BLaER1 treated with 17β-estradiol and CSF1 and Interleukin-3, amounts not matched to agents 10 nM and 100 nM (cell line): Measurements from ENCODE around the gene PMIS2.

Source experiments
- H3K27ac ChIP-seq, 11 experiments: shearing (Covaris generic); formaldehyde crosslinking; 2 replicates each; pipeline ENCODE4 v1.8.1; 2022
- H3K27me3 ChIP-seq, 11 experiments: shearing (Covaris generic); formaldehyde crosslinking; 2 replicates each; pipeline ENCODE4 v1.8.1; 2022
- H3K36me3 ChIP-seq, 11 experiments: shearing (Covaris generic); formaldehyde crosslinking; 2 replicates each; pipeline ENCODE4 v1.8.1; 2022
- H3K4me1 ChIP-seq, 10 experiments: shearing (Covaris generic); formaldehyde crosslinking; 2 replicates each; pipeline ENCODE4 v1.8.1; 2022
- H3K4me2 ChIP-seq, 11 experiments: shearing (Covaris generic); formaldehyde crosslinking; 2 replicates each; pipeline ENCODE4 v1.8.1; 2022
- H3K4me3 ChIP-seq, 10 experiments: shearing (Covaris generic); formaldehyde crosslinking; 2 replicates each; pipeline ENCODE4 v1.8.1; 2022
- H3K9ac ChIP-seq, 11 experiments: shearing (Covaris generic); formaldehyde crosslinking; 2 replicates each; pipeline ENCODE4 v1.8.1; 2022
- H3K9me3 ChIP-seq, 11 experiments: shearing (Covaris generic); formaldehyde crosslinking; replicated peaks in 1 of 11; 2 replicates each; pipeline ENCODE4 v1.8.1; 2022
- H4K20me1 ChIP-seq, 11 experiments: shearing (Covaris generic); formaldehyde crosslinking; 2 replicates each; pipeline ENCODE4 v1.8.1; 2022
- Cebpa-rat ChIP-seq, 11 experiments: shearing (Covaris generic); IDR thresholded peaks; 2 replicates each; pipeline ENCODE4 v1.8.1; 2022

PMIS2 gene

DNA sequence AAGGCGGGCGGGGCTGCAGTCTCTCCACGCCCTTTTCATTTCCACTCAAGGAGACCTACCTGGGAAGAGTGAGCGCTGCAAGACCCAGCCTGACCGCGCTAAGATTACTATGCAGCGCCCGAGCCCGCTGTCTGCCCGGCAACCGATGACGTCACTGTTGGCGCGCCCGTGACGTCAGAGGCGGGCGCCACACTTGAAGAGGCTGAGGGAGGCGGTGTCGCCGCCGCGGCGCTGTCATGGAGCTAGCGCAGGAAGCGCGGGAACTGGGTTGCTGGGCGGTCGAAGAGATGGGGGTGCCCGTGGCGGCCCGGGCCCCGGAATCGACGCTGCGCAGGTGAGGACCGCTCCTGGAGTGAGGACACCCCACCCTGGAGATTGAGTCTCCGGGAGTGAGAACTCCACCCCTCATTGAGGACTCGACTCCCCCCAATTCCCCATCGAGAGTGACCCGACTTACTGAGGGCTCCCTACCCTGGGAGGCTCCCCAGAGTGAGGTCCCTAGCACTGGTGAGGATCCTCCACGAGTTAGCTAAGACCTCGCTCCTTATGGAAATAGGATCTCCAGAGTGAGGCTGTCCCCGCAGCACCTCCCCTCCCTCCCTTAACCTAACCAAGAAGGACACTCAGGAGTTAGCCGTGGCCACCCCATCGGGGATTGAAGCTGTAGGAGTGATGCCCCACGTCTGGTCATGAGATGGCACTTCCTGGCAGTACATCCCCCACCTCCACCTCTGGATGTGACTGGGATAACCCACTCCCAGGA, 26.8 kb downstream of the PMIS2 start, which contains the start of gene HAUS5:
Gene HAUS5, plus strand, starts transcription at position 177 of the 763 bp plus-strand sequence. Its CDS starts 60 bp downstream, at position 237.
- no peaks in the 10 kb centered on the region for H3K27me3 ChIP-seq
- H3K4me1 ChIP-seq = peaks cover 14 to 30% (median 18%) of the 10 kb centered on the region in 10 experiments; a peak in 19 of 20 replicates
- H3K4me2 ChIP-seq = peak within 1 kb of the TSS; percentile 80 to 96 (median 93)
- no peak for TF ChIP-seq Cebpa-rat (IDR thresholded peaks at IDR 0.05)
- H3K9me3 ChIP-seq = peaks cover 11 to 15% (median 11%) of the 10 kb centered on the region in 11 experiments
- no peaks in the 10 kb centered on the region for H4K20me1 ChIP-seq
- peak within 1 kb of the TSS; percentile 28 to 89 (median 84); a peak in 20 of 22 replicates for H3K27ac ChIP-seq
- H3K4me3 ChIP-seq = peak within 1 kb of the TSS; percentile 69 to 89 (median 76)
- peaks cover 0 to 33% (median 24%) of the 10 kb centered on the region in 11 experiments; a peak in 18 of 22 replicates for H3K36me3 ChIP-seq
- peak within 1 kb of the TSS; percentile 77 to 92 (median 88) for H3K9ac ChIP-seq

DNA sequence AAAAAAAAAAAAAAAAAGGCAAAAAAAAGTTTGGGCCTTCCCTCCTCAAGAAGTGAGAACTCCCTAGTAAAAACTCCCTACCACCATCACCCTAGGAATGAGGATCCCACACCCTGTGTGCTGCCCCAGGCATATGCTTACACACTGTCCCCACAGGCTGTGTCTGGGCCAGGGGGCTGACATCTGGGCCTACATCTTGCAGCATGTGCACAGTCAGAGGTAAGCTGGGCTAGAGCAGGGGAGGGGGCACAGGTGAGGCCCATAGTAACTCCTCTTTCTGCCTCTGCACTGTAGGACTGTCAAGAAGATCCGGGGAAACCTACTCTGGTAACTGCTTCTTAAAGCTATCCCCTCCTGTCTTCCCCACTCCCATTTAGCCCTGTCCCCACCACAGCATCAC, 27.6 kb downstream of the PMIS2 start:
- peaks cover 14 to 30% (median 18%) of the 10 kb centered on the region in 10 experiments; a peak in 19 of 20 replicates for H3K4me1 ChIP-seq
- no peak for TF ChIP-seq Cebpa-rat (IDR thresholded peaks at IDR 0.05)
- H3K27ac ChIP-seq = no peak overlapping the region
- H3K9ac ChIP-seq = peak overlapping the region in 9 of 11 experiments; percentile 79 to 92 (median 90); a peak in 15 of 22 replicates
- peak overlapping the region in 7 of 10 experiments; percentile 71 to 89 (median 76); a peak in 11 of 20 replicates for H3K4me3 ChIP-seq
- H3K9me3 ChIP-seq = peaks cover 2 to 6% (median 3%) of the 10 kb centered on the region in 11 experiments; a peak in 21 of 22 replicates
- H3K27me3 ChIP-seq = no peaks in the 10 kb centered on the region
- H3K36me3 ChIP-seq = peaks cover 0 to 40% (median 30%) of the 10 kb centered on the region in 11 experiments; a peak in 18 of 22 replicates
- peak overlapping the region; percentile 80 to 96 (median 93); a peak in 21 of 22 replicates for H3K4me2 ChIP-seq
- no peaks in the 10 kb centered on the region for H4K20me1 ChIP-seq

DNA sequence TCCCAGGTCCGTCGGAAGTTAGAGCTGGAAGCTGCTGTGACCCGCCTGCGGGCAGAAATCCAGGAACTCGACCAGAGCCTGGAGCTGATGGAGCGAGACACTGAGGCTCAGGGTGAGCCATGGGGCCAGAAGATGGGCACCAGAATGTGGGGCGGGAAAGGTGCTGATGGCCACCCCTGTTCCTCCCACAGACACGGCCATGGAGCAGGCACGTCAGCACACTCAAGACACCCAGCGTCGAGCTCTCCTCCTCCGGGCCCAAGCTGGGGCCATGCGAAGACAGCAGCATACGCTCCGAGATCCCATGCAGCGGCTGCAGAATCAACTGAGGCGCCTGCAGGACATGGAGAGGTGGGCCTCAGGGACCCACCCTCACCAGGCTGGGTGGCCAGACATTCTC, 29.1 kb downstream of the PMIS2 start:
- Histone ChIP-seq H3K9me3 (no peaks in the 10 kb centered on the region), H3K9ac (no peak overlapping the region), H4K20me1 (no peaks in the 10 kb centered on the region; a peak in 1 of 22 replicates), H3K27ac (no peak overlapping the region), H3K36me3 (peaks cover under 1 to 53% (median 39%) of the 10 kb centered on the region in 11 experiments; a peak in 20 of 22 replicates), H3K4me3 (no peak overlapping the region), H3K4me1 (peaks cover 13 to 22% (median 17%) of the 10 kb centered on the region in 10 experiments; a peak in 19 of 20 replicates), H3K4me2 (no peak overlapping the region), H3K27me3 (no peaks in the 10 kb centered on the region)
- no peak for TF ChIP-seq Cebpa-rat (IDR thresholded peaks at IDR 0.05)

DNA sequence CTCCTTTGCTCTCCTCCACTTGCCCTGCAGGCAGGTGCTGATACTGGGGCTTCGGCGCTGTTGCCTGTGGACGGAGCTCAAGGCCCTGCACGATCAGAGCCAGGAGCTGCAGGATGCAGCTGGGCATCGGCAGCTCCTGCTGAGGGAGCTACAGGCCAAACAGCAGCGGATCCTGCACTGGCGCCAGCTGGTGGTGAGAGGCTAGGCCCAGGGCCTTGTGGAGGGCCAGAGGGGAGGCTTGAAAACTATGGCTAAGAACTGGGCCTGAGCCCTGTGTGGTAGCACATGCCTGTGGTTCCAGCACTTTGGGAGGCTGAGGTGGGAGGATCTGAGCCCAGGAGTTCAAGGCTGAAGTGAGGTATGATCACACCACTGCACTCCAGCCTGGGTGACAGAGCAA, 32.9 kb downstream of the PMIS2 start:
- no peak overlapping the region for H3K27ac ChIP-seq
- no peaks in the 10 kb centered on the region; a peak in 1 of 22 replicates for H4K20me1 ChIP-seq
- no peak overlapping the region for H3K9ac ChIP-seq
- no peak for TF ChIP-seq Cebpa-rat (IDR thresholded peaks at IDR 0.05)
- H3K27me3 ChIP-seq = no peaks in the 10 kb centered on the region
- H3K36me3 ChIP-seq = peaks cover 7 to 85% (median 60%) of the 10 kb centered on the region in 11 experiments; a peak in 21 of 22 replicates
- no peak overlapping the region for H3K4me3 ChIP-seq
- H3K4me2 ChIP-seq = no peak overlapping the region
- no peaks in the 10 kb centered on the region for H3K9me3 ChIP-seq
- H3K4me1 ChIP-seq = peaks cover 0 to under 1% (median 0%) of the 10 kb centered on the region in 10 experiments; a peak in 2 of 20 replicates

DNA sequence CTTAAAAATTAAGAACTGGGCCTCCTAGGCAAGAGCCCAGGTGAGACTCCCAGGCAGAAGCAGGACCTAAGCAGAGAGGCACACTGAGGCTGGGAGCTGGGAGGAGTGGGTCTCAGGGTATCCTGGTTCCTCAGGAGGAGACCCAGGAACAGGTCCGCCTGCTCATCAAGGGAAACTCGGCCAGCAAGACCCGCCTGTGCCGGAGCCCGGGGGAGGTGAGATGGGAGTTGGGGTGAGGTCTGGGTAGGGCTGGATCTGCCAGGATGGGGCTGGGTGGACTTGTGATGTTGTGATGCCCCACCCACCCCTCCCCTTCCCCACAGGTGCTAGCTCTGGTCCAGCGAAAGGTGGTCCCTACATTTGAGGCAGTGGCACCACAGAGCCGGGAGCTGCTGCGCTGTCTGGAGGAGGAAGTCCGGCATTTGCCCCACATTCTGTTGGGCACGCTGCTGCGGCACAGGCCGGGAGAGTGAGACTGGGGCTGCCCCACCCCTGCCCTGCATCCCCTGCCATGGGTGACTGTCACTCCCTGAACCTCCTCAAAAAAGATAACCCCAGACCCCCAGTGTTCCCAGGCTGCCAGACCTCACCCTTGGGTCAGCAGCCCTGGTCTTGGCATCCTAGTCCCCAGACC, 33.4 kb downstream of the PMIS2 start:
- Histone ChIP-seq H3K27ac (no peak overlapping the region), H3K9me3 (no peaks in the 10 kb centered on the region), H3K27me3 (no peaks in the 10 kb centered on the region), H3K4me2 (no peak overlapping the region), H3K9ac (no peak overlapping the region), H3K36me3 (peaks cover 7 to 85% (median 60%) of the 10 kb centered on the region in 11 experiments; a peak in 21 of 22 replicates), H3K4me3 (no peak overlapping the region), H4K20me1 (no peaks in the 10 kb centered on the region; a peak in 1 of 22 replicates), H3K4me1 (no peaks in the 10 kb centered on the region)
- TF ChIP-seq Cebpa-rat (IDR thresholded peaks at IDR 0.05) = no peak

DNA sequence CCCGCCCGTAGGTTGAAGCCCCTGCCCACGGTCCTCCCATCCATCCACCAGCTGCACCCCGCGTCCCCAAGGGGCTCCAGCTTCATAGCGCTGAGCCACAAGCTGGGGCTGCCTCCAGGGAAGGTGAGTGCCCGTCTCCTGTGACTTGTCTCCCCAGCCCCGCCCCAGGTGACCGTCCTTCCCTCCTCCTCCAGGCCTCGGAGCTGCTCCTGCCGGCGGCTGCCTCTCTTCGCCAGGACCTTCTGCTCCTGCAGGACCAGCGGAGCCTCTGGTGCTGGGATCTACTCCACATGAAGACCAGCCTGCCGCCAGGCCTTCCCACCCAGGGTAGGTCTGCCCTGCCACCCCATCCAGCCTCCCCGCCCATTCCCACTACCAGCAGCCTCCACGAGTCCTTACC, 34.0 kb downstream of the PMIS2 start:
- TF ChIP-seq Cebpa-rat (IDR thresholded peaks at IDR 0.05) = no peak
- H3K27me3 ChIP-seq = no peaks in the 10 kb centered on the region
- no peaks in the 10 kb centered on the region; a peak in 1 of 22 replicates for H4K20me1 ChIP-seq
- no peaks in the 10 kb centered on the region for H3K4me1 ChIP-seq
- no peaks in the 10 kb centered on the region for H3K9me3 ChIP-seq
- H3K36me3 ChIP-seq = peaks cover 7 to 80% (median 57%) of the 10 kb centered on the region in 11 experiments; a peak in 21 of 22 replicates
- no peak overlapping the region for H3K9ac ChIP-seq
- H3K4me2 ChIP-seq = no peak overlapping the region
- H3K4me3 ChIP-seq = no peak overlapping the region
- no peak overlapping the region for H3K27ac ChIP-seq

DNA sequence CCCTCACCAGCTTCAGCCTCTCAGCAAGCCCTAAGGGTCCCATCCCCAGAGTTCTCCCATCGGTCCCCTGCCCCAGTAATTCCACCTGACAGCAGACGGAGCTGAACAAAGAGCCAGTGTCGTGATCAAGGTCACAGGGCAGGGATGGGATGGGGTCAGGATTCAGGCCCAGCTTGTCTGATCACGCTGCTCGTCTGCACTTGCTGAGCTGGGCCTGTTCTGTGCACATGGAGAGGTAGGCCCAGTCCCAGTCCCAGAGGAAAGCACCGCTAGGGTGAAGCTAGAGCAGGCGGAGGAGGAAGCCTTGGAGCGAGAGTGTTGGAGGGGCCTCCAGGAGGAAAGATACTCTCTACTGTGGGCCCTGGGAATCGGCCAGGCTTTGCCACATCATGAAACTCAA, 35.7 kb downstream of the PMIS2 start:
- Histone ChIP-seq H3K36me3 (peaks cover 7 to 63% (median 42%) of the 10 kb centered on the region in 11 experiments; a peak in 19 of 22 replicates), H3K4me2 (no peak overlapping the region), H3K27ac (no peak overlapping the region), H4K20me1 (no peaks in the 10 kb centered on the region; a peak in 1 of 22 replicates), H3K4me1 (no peaks in the 10 kb centered on the region), H3K9me3 (no peaks in the 10 kb centered on the region), H3K27me3 (no peaks in the 10 kb centered on the region), H3K9ac (peak overlapping the region in 3 of 11 experiments; percentile 18 to 44 (median 34); a peak in 1 of 22 replicates), H3K4me3 (no peak overlapping the region)
- no peak for TF ChIP-seq Cebpa-rat (IDR thresholded peaks at IDR 0.05)

DNA sequence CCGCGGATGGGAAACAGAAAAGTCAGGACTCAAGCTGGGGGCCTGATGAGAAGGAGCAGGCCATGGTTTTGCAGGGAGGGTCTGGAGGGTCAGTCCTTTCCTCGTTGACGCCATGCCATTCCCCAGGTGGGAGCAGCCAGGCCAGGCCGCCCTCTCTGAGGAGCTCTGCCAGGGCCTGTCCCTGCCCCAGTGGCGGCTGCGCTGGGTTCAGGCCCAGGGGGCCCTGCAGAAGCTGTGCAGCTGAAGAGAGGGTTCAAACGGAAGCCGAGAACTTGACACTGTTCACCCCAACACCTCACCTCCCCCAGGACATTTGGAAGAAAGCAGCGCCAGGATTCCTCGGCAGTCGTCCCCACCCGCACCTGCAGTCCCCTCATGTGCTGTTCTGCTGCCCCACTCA, 36.8 kb downstream of the PMIS2 start:
- H4K20me1 ChIP-seq = no peaks in the 10 kb centered on the region; a peak in 1 of 22 replicates
- no peaks in the 10 kb centered on the region for H3K27me3 ChIP-seq
- H3K36me3 ChIP-seq = peaks cover 7 to 52% (median 32%) of the 10 kb centered on the region in 11 experiments; a peak in 19 of 22 replicates
- no peak for TF ChIP-seq Cebpa-rat (IDR thresholded peaks at IDR 0.05)
- H3K4me2 ChIP-seq = no peak overlapping the region
- H3K27ac ChIP-seq = no peak overlapping the region
- H3K9me3 ChIP-seq = no peaks in the 10 kb centered on the region
- H3K9ac ChIP-seq = peak overlapping the region in 1 of 11 experiments; percentile 7; a peak in 2 of 22 replicates
- H3K4me1 ChIP-seq = peaks cover 2 to 6% (median 4%) of the 10 kb centered on the region in 10 experiments
- H3K4me3 ChIP-seq = no peak overlapping the region
